Muscle layer of duodenum (tissue), 2 donors: ENCODE data around the gene HMG20A.

Experiments used
- H3K27ac ChIP-seq: one replicate; pipeline ENCODE4 v1.7.0; 2013; ENCODE audit warnings: mild to moderate bottlenecking, low read length
- H3K27me3 ChIP-seq: one replicate; pipeline ENCODE4 v1.7.0; 2013; ENCODE audit warnings: low read depth, mild to moderate bottlenecking, control low read depth, low read length
- H3K36me3 ChIP-seq, 2 donors: one replicate each; pipeline ENCODE4 v1.7.0; 2013; ENCODE audit warnings: low read length in 2 of 2, control low read depth in 1 of 2, mild to moderate bottlenecking in 1 of 2; ENCODE audit not compliant: insufficient read depth in 2 of 2, control insufficient read depth in 1 of 2
- H3K4me1 ChIP-seq, 2 donors: one replicate each; pipeline ENCODE4 v1.7.0; 2013; ENCODE audit warnings: low read length in 2 of 2, mild to moderate bottlenecking in 2 of 2, control low read depth in 1 of 2, moderate library complexity in 1 of 2; ENCODE audit not compliant: insufficient read depth in 2 of 2, control insufficient read depth in 1 of 2
- H3K4me3 ChIP-seq, 2 donors: one replicate each; pipeline ENCODE4 v1.7.0; 2013; ENCODE audit warnings: low read length in 2 of 2, low read depth in 1 of 2, mild to moderate bottlenecking in 1 of 2
- H3K9me3 ChIP-seq, 2 donors: one replicate each; pipeline ENCODE4 v1.7.0; 2013; ENCODE audit warnings: low read length in 2 of 2, control low read depth in 1 of 2, mild to moderate bottlenecking in 1 of 2; ENCODE audit not compliant: control insufficient read depth in 1 of 2
- donor health status: healthy.

HMG20A gene

DNA sequence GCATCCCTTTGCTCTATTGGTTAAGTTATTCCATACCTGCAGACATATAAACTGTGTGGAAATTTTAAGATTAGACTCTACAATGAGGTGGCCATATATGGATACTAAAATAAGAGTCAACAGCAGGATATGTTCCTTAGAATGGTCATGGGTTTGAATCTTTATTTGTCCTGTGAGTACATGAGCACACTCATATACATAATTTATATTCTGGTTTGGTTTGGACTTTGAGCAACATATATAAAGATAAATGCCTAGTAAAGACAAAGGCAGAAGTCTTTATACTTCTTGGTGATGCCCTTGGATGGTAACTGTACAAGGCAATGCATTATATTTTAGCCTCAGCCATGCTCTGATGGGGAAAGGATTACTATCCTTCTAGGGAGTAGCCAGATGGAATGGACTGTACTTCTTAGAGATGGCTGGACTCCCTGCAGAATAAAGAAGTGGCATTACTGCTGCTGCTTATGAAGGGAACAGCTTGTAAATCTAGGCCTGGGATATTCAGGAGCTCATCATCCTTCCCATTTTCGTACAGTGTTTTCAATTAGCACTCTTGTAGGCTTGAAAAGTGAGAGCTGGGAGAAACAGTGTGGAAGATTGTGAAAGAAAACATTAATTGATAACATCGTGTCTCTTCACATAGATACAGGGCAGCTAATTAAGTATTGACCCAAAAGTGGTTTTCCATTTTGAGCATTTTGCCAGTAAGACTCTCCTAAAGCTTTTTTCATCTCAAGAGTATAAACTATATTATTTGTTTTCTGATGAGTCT is 60.4 kb downstream of the HMG20A start:
- no peak overlapping the region for H3K27ac ChIP-seq
- H3K27me3 ChIP-seq: no peaks in the 10 kb centered on the region

DNA sequence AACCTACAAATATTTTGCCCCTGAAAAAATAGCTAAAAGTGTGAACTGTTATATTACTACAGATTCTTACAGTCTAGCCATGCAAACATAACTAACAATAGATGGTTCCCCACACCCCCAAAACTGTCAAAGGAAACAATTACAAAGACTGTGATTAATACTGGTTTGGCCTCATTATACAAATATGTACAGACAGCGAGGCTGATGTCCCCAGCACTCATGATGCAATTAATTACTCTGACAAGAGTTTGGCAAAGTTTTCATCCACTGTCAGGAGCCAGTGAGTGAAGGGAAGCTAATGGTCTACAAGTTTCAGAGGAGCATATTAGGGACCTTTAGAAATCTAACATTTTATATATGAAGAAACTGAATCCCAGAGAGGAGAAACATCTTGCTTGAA is 61.0 kb downstream of the HMG20A start:
- Histone ChIP-seq H3K27ac (no peak overlapping the region), H3K36me3 (peaks cover 39% of the 10 kb centered on the region in 2 donors), H3K9me3 (no peaks in the 10 kb centered on the region), H3K27me3 (no peaks in the 10 kb centered on the region), H3K4me3 (no peak overlapping the region), H3K4me1 (peaks cover 5 to 24% of the 10 kb centered on the region in 2 donors)

More for the DNA sequence above, 60.4 kb downstream of the HMG20A start:
- no peaks in the 10 kb centered on the region for H3K9me3 ChIP-seq
- no peak overlapping the region for H3K4me3 ChIP-seq
- H3K36me3 ChIP-seq: peaks cover 39% of the 10 kb centered on the region in 2 donors
- peaks cover 5 to 24% of the 10 kb centered on the region in 2 donors for H3K4me1 ChIP-seq

DNA sequence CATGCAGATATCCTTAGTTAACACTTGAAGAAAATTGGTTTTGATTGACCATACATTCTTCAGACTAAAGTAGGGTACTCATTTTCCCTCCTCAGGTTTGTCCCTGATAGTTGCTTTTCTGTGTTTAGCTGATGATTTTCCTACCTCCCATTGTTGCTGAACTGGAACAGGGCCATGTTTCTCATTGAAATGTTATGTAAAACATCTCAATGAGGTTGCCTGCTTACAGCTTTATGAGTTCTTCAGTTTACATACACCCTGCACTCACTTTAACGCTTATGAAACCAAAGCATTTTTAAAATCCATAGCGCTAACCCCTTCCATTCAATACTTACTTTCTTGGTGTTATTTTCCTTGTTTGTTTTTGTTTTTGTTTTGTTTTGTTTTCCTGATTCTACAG is 61.9 kb downstream of the HMG20A start:
- H3K9me3 ChIP-seq: no peaks in the 10 kb centered on the region
- peaks cover 5 to 24% of the 10 kb centered on the region in 2 donors for H3K4me1 ChIP-seq
- peaks cover 35 to 36% of the 10 kb centered on the region in 2 donors for H3K36me3 ChIP-seq
- no peak overlapping the region for H3K27ac ChIP-seq
- no peak overlapping the region for H3K4me3 ChIP-seq
- H3K27me3 ChIP-seq: no peaks in the 10 kb centered on the region

DNA sequence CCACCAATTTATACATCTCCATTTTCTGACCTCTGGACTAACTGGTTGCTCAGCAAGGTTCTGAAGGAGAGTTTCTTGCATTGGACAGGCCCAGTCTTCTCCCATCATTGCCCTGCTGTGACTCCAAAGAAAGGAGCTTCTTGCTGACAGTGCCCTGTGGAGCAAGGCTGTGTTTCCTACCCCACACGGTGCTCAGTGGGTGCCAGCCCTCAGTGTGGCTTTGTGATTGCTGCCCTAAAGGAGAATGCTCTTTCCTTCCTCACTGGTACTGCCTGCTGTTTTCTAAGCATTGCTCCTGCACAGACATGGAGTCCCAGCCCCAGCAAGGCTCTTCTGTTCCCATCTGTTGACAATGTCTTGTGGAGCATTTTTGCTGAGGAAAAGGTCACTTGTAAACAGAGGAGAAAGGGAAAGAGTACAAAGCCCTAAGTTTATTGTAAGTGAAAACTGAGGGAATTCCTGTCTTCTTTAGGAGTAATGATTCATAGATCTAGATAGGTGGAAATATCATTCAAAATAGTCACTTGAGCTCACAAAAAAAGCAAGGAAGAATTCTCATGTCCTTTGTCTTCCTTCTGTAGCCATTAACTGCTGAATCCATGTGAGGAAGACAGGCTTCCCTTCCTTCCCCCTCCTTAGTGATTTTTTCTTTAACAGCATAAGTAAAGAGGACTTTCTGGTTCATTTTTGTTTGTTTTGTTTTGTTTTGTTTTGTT is 62.9 kb downstream of the HMG20A start:
- no peak overlapping the region for H3K4me3 ChIP-seq
- H3K36me3 ChIP-seq: peaks cover 26 to 27% of the 10 kb centered on the region in 2 donors
- no peak overlapping the region for H3K27ac ChIP-seq
- H3K9me3 ChIP-seq: no peaks in the 10 kb centered on the region
- H3K27me3 ChIP-seq: no peaks in the 10 kb centered on the region
- peaks cover 5 to 24% of the 10 kb centered on the region in 2 donors for H3K4me1 ChIP-seq

DNA sequence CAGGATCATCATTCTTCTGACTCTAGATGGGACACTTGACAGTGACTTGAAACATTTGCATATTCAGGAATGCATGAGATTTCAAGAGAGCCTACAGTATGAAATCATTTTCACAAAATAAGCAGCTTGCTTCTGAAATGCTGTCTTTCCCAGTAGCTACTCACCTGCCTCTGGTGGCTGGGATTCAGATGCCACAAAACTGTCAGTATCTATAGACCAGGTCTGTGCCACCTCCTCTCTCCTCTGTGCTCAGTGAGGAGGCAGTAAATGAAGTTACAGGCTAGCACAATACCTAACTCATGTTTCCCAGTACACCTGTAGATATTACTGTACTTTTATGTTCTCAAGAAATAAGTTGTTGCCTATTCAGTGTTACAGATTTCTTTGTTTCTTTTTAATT is 64.3 kb downstream of the HMG20A start:
- Histone ChIP-seq H3K36me3 (peaks cover 17 to 18% of the 10 kb centered on the region in 2 donors), H3K9me3 (no peaks in the 10 kb centered on the region), H3K27ac (no peak overlapping the region), H3K27me3 (no peaks in the 10 kb centered on the region), H3K4me1 (peaks cover 5 to 24% of the 10 kb centered on the region in 2 donors), H3K4me3 (no peak overlapping the region)

DNA sequence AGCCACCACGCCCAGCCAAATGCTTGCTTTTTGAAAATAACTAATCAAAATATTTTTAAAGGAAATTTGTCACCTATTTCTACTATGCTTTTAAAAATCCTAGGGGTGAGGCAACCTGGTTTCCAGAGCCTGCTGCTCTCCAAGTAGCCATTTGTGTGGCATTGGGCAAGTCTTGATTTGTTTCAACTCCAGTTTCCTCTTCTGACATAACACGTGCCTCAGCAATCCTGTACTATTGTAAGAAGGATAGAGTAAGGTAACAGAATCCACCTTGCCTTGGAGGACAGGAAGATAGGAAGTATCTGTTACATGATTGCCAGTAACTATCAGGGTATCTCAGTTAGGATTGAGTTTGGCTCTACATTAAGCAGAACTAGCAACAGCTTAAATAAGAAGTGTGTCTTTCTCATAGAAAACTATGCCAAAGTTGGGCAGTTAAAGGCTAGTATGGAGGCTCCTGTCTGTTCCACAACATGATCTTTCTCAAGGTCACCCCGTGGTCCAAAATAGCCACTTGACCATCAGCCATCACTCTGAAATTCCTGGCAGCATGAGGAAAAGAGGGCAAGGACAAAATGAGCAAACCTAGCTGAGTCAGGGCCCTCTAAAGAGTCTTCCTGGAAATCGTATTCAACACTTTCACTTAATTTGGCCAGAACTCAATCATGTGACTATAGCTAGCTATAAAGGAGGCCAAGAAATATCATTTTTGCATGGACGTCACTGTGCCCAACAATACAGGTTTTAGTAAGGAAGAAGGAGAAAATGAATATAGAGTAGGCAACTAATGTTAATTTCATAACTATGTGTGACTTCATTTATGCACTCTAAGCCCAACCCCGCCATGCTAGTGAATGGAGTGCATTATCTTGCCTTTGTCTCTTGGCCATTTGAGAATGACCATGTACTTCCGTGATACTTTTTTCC is 66.1 kb downstream of the HMG20A start:
- Histone ChIP-seq H3K4me1 (peaks cover 0 to 20% of the 10 kb centered on the region in 2 donors), H3K27ac (no peak overlapping the region)

DNA sequence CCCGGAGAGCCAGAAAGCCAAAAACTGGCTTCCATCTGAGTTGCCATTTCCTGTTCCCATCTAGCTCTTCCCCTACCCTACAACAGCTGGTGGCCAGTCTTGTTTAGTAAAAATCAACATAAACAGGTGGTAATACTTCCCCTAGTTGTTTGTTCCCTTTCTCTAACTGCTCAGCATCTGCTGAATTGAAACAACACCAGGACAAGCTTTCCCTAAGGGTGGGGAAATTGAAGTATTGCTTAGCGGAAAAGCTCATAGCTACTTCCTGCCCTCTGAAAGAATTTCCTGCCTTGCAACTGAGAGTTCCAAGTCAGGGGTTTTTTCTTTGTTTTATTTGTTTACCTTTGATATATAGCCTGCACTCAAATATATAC is 66.8 kb downstream of the HMG20A start:
- peaks cover 0 to 13% of the 10 kb centered on the region in 2 donors for H3K4me1 ChIP-seq
- H3K27me3 ChIP-seq: no peaks in the 10 kb centered on the region
- H3K9me3 ChIP-seq: no peaks in the 10 kb centered on the region
- H3K4me3 ChIP-seq: no peak overlapping the region
- peaks cover 17 to 18% of the 10 kb centered on the region in 2 donors for H3K36me3 ChIP-seq
- no peak overlapping the region for H3K27ac ChIP-seq

More for the DNA sequence above, 66.1 kb downstream of the HMG20A start:
- Histone ChIP-seq H3K9me3 (no peaks in the 10 kb centered on the region), H3K36me3 (peaks cover 17 to 18% of the 10 kb centered on the region in 2 donors), H3K4me3 (no peak overlapping the region), H3K27me3 (no peaks in the 10 kb centered on the region)

DNA sequence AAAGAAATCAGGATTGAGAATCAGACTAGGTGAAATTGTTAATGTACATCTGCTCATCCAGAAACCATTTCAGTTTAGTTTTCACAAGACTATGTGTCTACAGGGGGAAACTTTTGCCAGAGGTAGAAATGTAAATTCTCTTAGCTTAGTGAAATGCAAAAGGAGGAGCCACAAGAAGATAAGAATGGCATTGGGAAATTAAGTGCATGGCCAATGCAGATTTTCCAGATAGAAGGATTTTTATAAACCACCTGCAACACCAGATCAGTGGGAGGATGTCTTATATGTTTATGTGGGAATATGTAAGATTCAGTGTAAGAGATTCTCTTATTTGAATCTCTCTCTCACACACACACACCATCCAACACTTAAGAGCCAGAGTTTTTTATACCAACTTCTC is 67.2 kb downstream of the HMG20A start:
- Histone ChIP-seq H3K4me1 (peaks cover 0 to 11% of the 10 kb centered on the region in 2 donors), H3K36me3 (peaks cover 17% of the 10 kb centered on the region in 2 donors), H3K9me3 (no peaks in the 10 kb centered on the region), H3K27me3 (no peaks in the 10 kb centered on the region), H3K4me3 (no peak overlapping the region), H3K27ac (no peak overlapping the region)

DNA sequence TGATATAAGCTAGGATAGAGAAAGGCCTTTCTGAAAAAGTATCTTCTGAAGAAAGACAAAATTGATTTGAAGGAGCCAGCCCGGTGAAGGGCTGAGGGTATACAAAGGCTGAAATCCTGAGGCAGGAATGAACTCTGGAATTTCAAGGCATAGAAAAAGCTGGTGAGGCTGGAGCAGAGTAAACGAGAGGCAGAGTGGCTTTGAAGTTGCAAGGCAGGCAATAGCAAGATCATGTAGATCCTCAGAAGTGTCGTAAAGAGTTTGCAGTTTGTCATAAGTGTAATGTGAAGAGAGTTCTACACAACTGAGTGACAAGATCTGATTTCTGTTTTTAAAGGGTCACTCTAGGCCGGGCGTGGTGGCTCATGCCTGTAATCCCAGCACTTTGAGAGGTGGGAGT is 69.0 kb downstream of the HMG20A start:
- Histone ChIP-seq H3K36me3 (peaks cover 0 to 6% of the 10 kb centered on the region in 2 donors), H3K9me3 (no peaks in the 10 kb centered on the region), H3K4me1 (no peaks in the 10 kb centered on the region), H3K27ac (no peak overlapping the region), H3K27me3 (no peaks in the 10 kb centered on the region), H3K4me3 (no peak overlapping the region)

DNA sequence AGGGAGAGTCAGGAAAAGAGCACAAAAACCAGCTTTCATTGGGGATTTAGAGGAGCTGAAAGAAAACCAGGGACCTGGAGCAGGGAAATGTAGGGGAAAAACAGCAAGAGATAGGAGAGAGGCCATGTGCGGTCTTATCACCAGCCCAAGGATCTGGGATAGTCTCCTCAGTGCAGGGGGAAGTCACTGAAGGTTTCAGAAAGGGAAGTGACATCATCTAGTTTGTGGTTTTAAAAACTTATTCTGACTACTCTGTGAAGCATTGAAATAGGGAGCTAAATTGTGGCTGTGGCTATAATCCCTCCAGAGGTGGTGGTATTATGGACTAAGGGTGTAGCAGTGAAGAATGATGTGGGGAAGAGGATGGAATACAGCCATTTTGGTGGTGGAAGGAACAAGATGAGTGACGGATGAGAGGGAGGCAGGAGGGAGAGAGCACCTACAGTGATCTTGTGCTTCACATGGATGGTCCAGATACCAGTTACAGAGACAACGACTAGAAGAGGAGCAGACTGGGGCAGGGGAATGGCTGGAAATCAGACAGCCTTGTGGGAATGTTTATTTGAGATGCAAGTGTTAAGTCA is 72.7 kb downstream of the HMG20A start:
- Histone ChIP-seq H3K27me3 (no peaks in the 10 kb centered on the region), H3K4me3 (no peak overlapping the region), H3K9me3 (no peaks in the 10 kb centered on the region), H3K36me3 (no peaks in the 10 kb centered on the region), H3K4me1 (peaks cover 24 to 30% of the 10 kb centered on the region in 2 donors), H3K27ac (no peak overlapping the region)
